LNCAP (cell line): ENCODE measurements around the gene OSBPL1A.

Experiments
- CTCF ChIP-seq: fragments of 450-650 bp; IDR thresholded peaks from 2 replicates; pipeline ENCODE4 v1.5.1; 2017; ENCODE audit warnings: mild to moderate bottlenecking

OSBPL1A gene

GRCh38 chr18:24142376-24142775 lies 255.2 kb downstream of the OSBPL1A start:
- no peak for TF ChIP-seq CTCF

GRCh38 chr18:24140697-24141096 lies 256.9 kb downstream of the OSBPL1A start:
- no peak for TF ChIP-seq CTCF

GRCh38 chr18:24138789-24139616 lies 258.6 kb downstream of the OSBPL1A start, which contains the start of gene CABYR:
Gene CABYR, plus strand, starts transcription at chr18:24139062. Its CDS starts 4,053 bp downstream, at chr18:24143115.
- no peak for TF ChIP-seq CTCF

- TF ChIP-seq CTCF = no peak
Observed at GRCh38 chr18:24138409-24138788, 259.2 kb downstream of the OSBPL1A start.

GRCh38 chr18:24136967-24137373 lies 260.7 kb downstream of the OSBPL1A start:
- TF ChIP-seq CTCF = no peak

GRCh38 chr18:24130494-24130893 lies 267.1 kb downstream of the OSBPL1A start:
- no peak for TF ChIP-seq CTCF

GRCh38 chr18:24128700-24129099 lies 268.9 kb downstream of the OSBPL1A start:
- TF ChIP-seq CTCF = no peak
